Stimulated activated CD4-positive, alpha-beta T cell treated with anti-CD3 and anti-CD28 coated beads, Interleukin-1b, Interleukin-23, amount 100 ng/mL, for 4 hours (primary cell): ENCODE data around the gene ARHGAP5.

ENCODE experiments used
- DNase-seq, 2 donors: peaks; one replicate each; pipeline ENCODE4 v3.0.0-alpha.2; 2020; ENCODE audit warnings: low read depth in 2 of 2

ARHGAP5 gene

DNA sequence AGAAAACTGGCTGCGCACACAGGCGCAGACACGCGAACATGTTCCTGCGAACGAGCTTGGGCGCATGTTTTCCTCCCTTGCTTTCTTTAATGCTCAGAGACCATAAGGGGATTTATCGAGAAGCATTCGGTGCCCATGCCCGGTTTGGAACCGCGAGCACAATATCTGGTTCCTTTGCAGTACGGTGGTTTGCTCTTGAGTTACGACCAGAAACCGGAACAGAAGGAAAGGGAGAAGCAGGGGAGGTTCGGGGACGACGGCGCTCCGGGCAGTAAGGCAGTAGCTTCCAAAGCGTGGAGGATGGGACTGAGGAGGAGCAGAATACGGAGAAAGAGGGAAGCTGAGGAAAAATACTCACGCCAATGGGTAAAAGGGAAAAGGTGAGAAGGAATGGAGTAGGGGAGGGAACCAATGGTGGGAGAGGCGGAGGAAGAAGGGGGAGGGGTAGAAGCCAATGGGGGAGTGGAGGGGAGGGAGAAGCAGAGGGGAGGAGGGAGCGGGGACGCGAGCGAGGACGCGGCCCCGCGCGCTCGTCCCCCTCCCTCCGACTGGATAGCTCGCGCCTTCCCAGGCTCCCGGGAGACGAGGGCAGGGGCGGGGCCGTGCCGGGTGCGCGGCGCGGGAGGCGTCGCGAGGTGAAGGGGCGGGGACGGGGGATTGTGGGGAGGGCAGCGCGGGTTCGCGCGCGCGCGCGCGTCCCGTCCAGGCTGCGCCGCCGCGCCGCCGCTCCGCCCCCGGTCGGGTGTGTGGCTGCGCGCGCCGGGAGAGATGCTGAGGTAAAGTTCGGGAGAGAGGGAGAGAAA, 625 bp upstream of the ARHGAP5 start:
- peak; percentile 64 to 77 for DNase-seq

DNA sequence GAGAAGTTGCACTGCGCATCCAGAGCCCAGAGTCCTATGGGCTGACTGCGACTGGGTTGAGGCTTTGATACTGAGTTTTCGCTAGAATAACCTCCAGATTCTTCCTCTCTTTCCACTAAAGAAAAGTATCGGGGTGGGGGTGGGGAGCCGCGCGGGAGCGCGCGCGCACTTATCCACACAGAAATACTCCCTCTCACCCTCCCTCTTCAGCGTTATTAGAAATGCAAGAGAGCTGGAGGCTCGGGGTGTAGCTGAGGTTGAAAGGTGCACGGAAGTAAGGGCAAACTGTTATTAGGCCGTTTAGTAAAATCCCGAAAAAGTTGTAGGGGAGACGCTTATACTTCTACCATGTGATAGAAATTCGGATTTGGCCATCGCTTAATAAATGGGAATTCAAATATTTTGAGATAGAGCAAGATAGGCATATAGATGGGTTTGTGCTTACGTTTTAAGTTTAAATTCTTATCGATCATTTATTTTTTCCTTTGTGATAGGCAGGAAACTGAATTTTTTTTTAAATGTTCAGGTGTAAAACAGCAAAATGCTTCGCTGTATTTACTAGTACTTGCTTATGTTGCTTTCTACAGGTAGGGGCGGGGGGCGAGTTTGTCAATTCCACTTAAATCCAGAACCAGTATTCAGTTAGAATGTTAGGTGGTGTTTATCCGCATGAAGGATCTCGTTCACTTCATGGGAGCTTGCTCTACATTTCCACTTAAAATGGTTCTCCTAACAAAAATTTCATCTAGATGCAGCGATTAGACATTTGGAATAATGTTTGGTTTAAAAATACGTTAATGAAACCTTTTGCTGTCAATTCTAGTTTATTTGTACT, 1.1 kb downstream of the ARHGAP5 start:
- DNase-seq, result no peak

DNA sequence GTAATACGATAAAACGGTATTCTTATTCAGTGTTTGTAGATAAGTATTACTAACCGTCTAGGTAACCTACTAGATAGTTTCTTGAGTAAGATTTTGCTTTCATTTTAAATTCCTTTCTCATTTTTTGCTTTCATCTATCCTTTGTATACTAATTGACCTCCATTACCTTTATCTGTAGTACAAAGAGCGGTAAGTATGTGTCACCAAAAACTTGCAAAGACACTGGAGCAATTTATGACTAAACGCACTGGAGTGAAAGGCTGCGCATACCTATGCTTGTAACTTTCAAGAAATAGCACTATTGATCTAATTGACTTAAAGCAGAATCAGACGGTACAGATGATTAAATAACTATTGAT, 1.7 kb downstream of the ARHGAP5 start:
- peak in 1 of 2 donors; percentile 11 for DNase-seq

DNA sequence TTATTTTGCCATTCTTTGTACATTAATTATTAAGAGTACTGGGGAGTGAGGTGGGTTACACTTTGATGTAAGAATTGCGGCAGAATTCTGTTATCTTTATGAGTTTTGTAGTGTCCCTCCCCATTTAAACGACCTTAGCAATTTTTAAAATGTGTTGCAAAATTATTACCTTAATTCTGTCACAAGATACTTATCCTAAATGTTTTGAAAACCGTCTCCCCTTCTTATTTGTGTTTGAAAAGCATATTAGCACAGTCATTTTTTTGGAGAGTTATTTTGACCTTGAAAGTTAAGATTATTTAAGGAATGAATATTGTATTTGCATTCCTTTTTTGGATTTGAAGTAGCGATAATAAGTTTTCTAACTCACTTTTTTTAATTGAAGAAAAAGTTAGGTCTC, 2.2 kb downstream of the ARHGAP5 start:
- no peak for DNase-seq

DNA sequence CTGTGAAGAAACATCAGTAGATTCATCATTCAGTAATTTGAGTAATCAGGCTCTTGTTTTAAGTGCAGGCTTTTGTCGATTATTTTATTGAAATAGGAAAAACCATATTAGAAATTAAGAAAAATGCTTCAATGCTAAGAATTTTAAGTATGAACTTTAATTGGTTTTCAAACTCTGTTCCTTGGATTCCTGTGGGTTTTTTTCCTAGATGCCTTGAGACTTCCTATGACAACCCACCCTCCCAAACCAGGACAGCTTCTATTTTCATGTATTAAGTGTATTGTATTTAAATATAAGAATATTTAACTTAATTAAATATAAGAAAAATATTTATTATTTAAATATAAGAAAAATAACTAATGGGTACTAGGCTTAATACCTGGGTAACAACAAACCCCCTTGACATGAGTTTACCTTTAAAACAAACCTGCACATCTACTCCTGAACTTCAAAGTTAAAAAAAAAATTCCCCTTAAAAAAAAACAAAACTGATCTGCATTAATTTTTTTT, 3.0 kb downstream of the ARHGAP5 start:
- no peak for DNase-seq

DNA sequence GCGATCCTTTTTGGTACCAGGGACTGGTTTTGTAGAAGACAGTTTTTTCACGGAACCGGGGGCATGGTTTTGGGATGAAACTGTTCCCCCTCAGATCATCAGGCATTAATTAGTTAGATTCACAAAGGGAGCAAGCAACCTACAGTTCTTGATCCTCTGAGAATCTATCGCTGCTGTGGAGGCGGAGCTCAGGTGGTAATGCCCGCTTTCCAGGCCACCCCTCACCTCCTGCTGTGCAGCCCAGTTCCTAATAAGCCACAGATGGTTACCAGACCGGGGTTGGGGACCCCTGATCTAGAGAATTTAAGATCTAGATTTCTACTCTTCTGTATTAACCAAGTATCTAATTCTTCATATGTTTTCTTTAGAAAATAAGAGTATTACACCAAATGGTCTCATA, 4.8 kb downstream of the ARHGAP5 start:
- no peak for DNase-seq

DNA sequence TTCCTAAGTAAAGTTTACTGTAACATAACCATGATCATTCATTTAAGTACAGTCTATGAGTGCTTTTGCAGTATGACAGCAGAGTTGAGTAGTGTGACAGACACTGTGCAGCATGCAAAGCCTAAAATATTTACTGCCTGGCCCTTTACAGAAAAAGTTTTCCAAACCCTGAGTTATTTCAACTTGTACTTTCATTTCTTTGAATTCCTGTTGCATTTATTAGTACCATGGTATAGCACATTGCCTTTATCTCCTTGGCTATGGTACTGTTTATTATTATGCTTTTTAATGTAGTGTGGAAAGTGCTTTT, 6.2 kb downstream of the ARHGAP5 start:
- no peak for DNase-seq

DNA sequence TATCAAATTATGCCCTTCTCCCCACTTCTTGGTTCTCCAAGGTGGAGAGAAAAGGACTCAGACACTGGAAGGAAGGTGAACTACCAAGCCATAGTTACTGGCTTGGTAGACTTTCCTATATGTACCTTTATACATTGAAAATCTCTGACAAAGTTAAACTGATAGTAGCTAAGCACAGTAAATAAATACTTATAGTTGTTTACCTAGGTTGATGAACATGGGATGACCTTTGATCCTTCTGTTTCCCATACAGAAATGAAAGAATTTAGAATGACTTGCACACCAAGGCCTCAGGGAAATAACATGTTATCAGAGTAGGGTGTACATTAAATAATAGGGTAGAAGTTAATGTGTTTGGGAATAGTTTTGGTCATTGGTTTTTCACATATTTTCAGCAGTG, 6.7 kb downstream of the ARHGAP5 start:
- DNase-seq, result no peak

DNA sequence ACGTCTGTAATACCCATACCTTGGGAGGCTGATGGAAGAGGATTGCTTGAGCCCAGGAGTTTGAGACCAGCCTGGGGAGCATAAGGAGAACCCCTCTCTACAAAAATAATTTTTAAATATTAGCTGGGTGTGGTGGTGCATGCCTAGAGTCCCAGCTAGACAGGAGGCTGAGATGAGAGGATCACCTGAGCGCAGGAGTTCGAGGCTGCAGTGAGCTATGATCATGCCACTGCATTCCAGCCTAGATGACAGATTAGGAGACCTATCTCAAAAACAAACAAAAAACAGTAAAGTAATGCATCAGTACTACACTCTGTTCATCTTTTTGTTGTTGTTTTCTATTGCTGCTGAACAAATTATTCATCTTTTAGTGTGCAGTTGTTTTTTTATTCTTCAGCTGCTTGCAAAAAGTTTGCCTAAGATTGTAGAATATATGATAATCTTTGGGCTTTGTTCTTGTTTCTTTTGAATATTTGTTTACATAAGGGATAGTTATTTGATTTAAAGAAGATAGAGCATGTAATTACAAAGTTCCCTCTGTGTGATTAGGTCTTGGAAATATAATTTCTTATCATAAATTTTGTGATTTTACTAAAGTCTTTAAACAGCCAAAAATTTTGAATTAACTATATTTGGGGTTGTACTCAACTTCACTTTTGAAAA, 8.2 kb downstream of the ARHGAP5 start:
- DNase-seq, result no peak

DNA sequence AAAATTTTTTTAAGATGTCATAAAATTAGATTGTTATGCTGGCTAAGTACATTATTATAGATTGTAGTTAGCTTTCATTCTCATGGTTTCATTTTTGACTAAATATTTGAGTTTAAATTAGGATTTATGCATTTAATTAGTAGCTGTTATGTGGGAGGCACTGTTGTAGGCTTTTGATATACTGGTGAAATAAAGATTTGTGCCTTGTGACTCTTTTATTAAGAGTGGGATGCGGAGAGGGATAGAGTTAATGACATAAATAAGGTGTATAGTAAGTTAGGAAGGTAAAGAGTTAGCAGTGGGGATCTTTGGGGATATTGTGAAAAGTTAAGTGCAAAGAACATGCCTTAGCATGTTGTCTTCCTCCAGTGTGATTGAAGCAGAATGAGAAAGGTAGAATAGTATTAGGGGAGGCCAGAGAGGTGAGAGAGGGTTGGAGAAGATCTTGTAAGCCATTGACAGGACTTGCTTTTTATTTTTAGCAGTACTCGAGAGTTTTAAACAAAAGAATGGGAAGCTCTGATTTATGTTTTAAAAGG, 8.8 kb downstream of the ARHGAP5 start:
- no peak for DNase-seq

DNA sequence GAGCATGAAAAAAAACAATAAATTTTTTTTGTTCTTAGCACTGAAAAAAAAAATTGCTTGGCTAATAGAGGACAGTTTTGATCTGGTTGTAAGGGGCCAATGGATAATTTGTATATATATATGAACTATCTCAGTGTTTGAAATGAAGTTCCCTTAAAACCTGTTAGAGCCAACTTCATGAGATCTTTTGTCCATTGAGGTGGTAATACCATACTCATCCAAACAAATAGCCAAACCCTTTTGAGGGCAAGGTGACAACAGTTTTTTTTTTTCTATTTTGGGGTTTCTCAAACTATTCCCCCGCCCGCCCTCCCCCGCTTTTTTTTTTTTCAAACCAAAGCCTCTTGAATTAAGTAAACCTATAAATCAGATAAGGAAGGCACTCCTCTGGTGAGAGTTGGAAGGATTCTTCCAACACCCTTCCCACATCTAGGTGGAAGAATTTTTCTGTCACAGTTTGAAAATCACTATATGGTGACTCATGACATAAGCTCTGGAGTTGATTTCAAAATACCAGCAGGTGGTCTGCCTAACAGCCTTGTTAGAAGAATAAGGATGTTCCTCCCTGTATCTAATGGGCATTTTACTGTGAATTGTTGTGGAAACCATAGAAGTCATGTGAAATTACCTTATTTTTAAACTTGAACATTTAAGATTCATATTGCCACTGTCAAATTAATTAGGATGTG, 10.2 kb downstream of the ARHGAP5 start:
- no peak for DNase-seq

DNA sequence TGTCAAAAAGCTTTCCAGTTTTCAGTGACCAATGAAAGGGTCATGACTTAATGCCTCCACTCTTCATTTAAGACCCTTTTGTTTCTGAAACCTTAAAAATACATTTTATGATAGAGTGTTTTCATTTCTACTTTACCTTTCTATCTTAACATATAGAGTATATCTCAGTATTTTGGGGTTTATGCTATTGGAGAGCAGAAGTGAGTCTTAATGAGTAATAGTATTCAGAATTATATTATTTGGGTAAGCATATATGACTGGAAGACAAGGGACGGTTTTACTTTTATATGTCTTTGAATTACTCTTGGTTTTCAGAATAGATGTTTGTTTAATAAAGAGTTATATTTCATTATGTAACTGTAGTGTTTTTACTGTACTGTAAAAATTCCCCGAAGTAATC, 10.8 kb downstream of the ARHGAP5 start:
- no peak for DNase-seq

DNA sequence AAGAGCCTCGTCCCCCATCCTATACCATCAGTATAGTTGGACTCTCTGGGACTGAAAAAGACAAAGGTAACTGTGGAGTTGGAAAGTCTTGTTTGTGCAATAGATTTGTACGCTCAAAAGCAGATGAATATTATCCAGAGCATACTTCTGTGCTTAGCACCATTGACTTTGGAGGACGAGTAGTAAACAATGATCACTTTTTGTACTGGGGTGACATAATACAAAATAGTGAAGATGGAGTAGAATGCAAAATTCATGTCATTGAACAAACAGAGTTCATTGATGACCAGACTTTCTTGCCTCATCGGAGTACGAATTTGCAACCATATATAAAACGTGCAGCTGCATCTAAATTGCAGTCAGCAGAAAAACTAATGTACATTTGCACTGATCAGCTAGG, 13.6 kb downstream of the ARHGAP5 start:
- no peak for DNase-seq

DNA sequence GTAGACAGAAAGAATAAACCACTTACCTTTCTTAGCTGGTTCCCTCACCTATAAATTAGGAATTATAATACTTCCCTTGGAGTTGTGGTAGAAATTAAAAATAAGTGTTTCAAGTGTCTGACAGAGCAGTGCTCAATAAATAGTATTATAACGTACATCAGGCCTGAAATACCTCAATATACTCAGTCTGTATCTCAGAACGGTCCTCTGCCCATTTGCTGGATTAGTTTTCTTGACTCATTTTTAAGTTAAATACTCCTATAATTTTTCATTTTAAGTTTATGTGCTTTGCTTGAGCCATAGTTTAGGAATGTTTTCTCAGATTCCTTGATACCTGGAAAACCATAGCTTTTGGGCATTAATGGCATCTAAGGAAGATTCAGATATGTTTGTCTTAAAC, 22.4 kb downstream of the ARHGAP5 start:
- no peak for DNase-seq

DNA sequence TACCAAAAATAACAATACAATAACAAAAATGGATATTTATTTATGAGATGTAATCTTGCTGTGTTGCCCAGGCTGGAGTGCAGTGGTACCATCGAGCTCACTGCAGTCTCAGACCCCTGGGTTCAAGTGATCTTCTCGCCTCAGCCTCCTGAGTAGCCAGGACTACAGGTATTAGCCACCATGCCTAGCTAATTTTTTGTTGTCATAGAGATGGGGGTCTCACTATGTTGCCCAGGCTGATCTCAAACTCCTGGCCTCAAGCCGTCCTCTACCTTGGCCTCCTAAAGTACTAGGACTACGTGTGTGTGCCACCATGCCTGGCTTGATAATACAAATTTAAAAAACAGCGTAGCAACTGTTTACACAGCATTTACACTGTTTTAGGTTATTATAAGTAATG, 23.1 kb downstream of the ARHGAP5 start:
- no peak for DNase-seq

DNA sequence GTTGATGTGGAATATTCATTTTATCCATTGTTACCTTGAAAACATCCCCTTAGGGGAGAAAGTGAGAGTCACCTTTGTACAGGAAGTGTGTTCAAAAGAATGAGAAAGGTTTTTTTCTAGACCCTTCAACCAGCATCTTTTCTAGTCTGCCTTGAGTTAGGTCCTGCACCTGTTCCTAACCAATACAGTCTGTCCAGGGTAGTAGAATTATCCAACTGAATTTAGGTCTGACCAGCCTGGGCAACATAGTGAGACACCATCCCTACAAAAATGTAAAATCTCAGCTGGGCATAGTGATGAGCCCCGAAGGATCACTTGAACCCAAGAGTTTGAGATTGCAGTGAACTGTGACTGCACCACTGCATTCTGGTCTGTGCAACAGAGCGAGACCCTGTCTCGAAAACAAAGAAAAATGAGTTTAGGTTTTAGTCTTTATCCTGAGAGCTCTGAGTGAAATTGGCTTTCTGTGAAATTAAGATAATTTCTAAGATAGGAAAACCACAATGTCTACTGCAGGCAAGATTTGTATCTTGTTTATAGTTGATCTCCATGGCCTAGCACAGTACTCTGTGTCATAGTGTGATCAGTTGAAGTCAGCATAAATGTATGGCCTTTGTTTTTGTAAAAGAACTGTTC, 25.2 kb downstream of the ARHGAP5 start:
- no peak for DNase-seq

DNA sequence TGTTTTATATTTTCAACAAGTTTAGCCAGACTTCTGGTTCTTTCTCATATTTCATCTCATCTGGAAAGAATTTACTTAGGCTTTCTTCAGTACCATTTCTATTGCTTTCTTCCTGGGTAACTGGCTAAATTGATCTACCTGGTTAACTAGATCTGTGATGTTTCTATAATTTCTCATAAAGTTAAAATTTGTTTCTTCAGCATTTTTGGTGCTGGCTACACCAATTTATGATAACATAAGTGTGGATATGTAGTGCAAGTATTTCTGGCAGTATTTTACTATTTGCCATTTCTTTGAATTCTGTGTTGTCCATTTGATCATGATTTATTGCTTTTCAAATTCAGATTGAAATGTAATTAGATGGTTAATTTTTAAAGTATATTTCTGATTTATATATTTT, 25.9 kb downstream of the ARHGAP5 start:
- no peak for DNase-seq

DNA sequence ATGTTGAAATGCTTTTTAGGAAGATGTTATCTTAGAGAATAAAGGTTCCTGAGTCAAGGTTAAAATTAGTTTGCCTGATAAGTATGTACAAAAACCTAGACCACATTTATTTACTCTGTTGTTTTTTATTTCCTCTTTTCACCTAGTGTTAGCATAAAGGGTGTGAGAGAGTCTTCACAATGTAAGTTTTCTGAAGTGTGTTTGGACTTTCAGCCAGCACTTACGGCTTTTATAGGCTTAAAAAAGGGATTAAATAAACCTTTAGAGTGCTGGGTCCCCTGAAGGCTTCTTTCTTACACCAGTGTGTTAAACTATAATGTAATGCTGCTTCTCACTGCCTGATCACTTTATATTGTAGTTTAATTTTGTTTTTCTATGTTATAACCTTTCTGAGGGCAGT, 27.2 kb downstream of the ARHGAP5 start:
- no peak for DNase-seq

DNA sequence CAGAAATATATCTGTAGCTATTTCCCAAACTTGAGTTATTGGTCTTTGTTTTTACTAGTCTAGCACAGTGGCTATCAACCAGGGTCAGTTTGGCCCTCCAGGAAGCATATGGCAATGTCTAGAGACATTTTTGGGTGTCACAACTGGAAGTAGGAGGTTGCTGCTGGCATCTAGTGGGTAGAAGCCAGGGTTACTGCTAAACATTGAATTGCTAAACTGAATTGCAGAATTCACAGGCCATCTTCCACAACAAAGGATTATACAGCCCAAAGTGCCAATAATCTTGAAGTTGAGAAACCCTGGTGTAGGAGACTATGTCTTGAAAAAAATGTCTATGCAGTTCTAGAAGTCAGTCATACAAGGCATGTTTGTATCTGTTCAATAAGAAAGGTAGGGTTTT, 27.7 kb downstream of the ARHGAP5 start:
- no peak for DNase-seq

DNA sequence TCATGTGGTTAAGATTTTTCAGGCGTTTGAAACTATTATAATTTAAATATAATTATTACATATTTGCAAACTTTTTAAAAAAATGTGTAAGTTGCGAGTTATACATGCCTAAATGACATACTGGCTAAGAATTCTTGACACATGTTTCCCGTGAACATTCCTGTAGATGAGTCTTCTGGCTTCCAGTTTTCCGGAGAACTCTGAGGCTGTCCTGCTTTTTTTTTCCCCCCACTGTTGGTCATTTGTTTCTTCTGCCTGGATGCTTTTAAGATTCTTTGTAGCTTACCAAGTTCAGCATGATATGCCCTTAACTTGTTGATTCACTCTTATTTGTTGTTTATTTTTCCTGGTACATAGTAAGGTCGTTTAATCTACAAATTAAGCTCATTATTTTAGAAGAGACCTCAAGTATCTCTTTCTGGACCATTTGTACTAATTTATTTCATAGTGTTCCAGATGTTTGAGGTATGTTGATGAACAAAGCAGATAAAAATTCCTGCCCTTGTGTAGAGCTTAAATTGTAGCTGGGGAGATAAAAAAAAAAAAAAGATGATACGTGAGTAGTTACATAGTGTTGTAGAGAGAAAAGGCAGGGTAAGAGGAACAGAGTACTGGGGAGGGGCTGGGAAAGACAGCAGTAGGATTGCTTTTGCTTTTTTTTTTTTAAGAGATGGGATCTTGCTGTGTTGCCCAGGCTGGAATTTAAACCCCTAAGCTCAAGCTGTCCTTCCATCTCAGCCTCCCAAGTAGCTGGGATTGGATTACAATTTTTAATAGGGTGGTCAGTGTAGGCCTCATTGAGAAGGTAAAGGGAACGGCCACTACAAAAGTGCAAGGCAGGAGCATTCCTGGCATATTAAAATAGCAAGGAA, 32.8 kb downstream of the ARHGAP5 start:
- no peak for DNase-seq

DNA sequence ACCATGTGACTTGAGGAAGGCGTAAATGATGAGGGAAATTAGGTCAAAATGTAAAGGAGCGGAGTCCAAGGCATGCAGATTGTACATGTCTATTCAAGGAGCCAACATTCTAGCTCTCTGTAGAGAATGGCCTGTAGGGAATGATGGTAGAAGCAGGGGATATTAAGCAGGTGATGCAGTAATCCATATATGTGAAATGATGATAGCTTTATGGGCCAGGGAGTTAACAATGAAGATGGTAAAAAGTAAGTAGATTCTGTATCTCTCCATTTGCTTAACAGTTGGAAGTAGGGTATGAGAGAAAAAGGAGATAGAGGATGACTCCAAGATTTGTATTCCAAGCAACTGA, 33.4 kb downstream of the ARHGAP5 start:
- no peak for DNase-seq
